Myocyte (in vitro differentiated cells): Measurements from ENCODE around the gene FAM50A. TPM values are rescaled to one million over a fixed set of nuclear protein-coding genes. Genes with fewer than 3 reads are reported as not detected.
A peak's percentile ranks its signal among the peaks of the same experiment; 100 is the strongest.
"Not testable (repeated sequence)": the region's sequence is repeated elsewhere in the genome, so short reads cannot be mapped to it uniquely, and the experiment has no call there.

Experiments
- DNase-seq: peaks from one replicate; pipeline ENCODE4 v3.0.0-alpha.2; 2012; ENCODE audit warnings: low read depth
- polyA plus RNA-seq: library from polyadenylated mRNA; unstranded; fragments of >200 nt; gene quantifications from one replicate; pipeline ENCODE4 v1.2.1, GENCODE V29; 2012; ENCODE audit warnings: missing spikeins
- total RNA-seq: library from RNA; depleted of rRNA; stranded (reverse); fragments of >200 nt; gene quantifications from 2 replicates; pipeline ENCODE4 v1.2.3, GENCODE V29; 2014

FAM50A gene
- 74.9 and 85.0 TPM in 2 replicates for total RNA-seq
- 172 TPM for polyA plus RNA-seq

GRCh38 chrX:154443992-154444754, at the start of gene FAM50A:
FAM50A (plus strand) TSS chrX:154444141; CDS start chrX:154444236, 95 bp downstream.
- DNase-seq = peak; percentile 68

GRCh38 chrX:154396363-154396762, 47.6 kb upstream of the FAM50A start:
- not testable (repeated sequence) for DNase-seq

GRCh38 chrX:154396973-154397887, 46.7 kb upstream of the FAM50A start:
- DNase-seq = peak; percentile 78

GRCh38 chrX:154397888-154398667, 45.9 kb upstream of the FAM50A start, which contains the start of gene RPL10:
RPL10 (plus strand) TSS chrX:154398377; CDS start chrX:154398520, 143 bp downstream.
- peak; percentile 94 for DNase-seq

GRCh38 chrX:154398668-154399526, 45.0 kb upstream of the FAM50A start:
- peak; percentile 85 for DNase-seq

GRCh38 chrX:154399527-154400368, 44.2 kb upstream of the FAM50A start:
- peak; percentile 35 for DNase-seq

- DNase-seq = not testable (repeated sequence)
Observed at GRCh38 chrX:154400369-154400817, 43.5 kb upstream of the FAM50A start.

- DNase-seq = peak; percentile 23
Observed at GRCh38 chrX:154401045-154401799, 42.7 kb upstream of the FAM50A start.

GRCh38 chrX:154401918-154402621, 41.9 kb upstream of the FAM50A start:
- DNase-seq = no peak

- DNase-seq = no peak
Observed at GRCh38 chrX:154402622-154403127, 41.3 kb upstream of the FAM50A start.

GRCh38 chrX:154403192-154403591, 40.7 kb upstream of the FAM50A start:
- no peak for DNase-seq

- no peak for DNase-seq
Observed at GRCh38 chrX:154403858-154404257, 40.1 kb upstream of the FAM50A start.

- DNase-seq = no peak
Observed at GRCh38 chrX:154404625-154405192, 39.2 kb upstream of the FAM50A start.

- DNase-seq = peak; percentile 85
Observed at GRCh38 chrX:154408659-154409221, 35.2 kb upstream of the FAM50A start.

GRCh38 chrX:154409222-154409871, 34.6 kb upstream of the FAM50A start, which contains the start of gene DNASE1L1:
DNASE1L1 (minus strand) TSS chrX:154409254; CDS start chrX:154405568, 3,686 bp downstream.
- peak; percentile 89 for DNase-seq

- DNase-seq = peak; percentile 51
Observed at GRCh38 chrX:154411981-154412340, 32.0 kb upstream of the FAM50A start.
